NCI-H1436 (cell line): ENCODE measurements around the gene IDNK.
A peak's percentile ranks its signal among the peaks of the same experiment; 100 is the strongest.
"Not testable (repeated sequence)": the region's sequence is repeated elsewhere in the genome, so short reads cannot be mapped to it uniquely, and the experiment has no call there.

Source experiments
- DNase-seq: peaks from one replicate; lab custom pipeline; 2025; lab: John Stamatoyannopoulos, UW

The IDNK gene

DNA sequence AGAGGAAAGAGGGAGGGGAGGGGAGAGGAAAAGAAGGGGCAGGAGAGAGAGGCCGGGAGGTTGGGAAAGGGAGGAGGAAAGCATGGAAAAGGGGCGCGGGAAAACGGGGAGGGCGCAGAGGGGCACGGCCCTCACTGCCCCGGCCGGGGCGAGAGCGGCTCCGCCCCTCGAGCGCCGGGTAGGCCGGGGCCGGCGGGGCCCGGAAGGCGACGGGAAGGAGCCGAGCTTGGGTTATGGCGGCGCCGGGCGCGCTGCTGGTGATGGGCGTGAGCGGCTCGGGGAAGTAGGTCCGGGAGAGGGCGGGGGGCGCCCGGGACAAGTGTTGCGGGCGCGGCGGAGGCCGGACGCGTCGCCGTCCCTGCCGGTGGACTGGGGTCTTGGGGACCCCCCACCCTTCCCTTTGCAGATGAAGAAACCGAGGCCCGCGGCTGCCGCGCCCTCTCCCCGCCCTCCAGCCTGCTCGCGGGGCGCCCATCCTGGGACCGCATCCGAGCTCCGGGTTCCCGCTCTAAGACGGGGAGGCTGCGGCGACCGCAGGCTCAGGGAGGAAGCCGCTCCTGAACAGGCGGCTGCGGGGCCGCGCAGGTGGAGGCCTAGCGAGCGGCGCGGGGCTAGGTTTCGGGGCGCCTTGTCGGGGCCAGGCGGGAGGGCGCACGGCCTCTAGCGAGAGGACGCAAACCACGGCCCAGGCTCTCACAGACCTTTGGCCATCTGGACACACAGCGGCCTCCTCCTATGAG lies at the start of gene IDNK:
Gene IDNK (plus strand): TSS at position 205 of the 740 bp plus-strand sequence. CDS start 29 bp downstream, at position 234.
- peak; percentile 41 for DNase-seq

DNA sequence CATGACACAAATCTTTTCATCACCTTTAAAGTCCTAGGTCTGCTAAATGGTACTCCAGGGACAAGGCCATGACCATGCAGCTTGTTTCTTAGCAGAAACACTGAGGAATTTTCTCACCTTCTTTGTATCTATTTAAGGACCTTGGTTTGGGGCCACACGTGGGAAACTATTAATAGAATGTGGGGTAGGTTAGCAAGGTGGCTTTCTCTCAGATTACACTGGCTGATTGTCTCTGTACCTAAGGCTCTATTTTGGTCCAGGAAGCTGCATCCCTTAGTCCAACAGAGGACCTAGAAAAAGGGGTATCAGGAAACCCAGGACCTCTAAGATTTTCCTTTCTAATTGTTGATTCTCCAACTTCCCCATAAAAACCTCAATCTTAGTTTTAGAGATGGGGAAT lies 48.5 kb upstream of the IDNK start:
- no peak for DNase-seq

DNA sequence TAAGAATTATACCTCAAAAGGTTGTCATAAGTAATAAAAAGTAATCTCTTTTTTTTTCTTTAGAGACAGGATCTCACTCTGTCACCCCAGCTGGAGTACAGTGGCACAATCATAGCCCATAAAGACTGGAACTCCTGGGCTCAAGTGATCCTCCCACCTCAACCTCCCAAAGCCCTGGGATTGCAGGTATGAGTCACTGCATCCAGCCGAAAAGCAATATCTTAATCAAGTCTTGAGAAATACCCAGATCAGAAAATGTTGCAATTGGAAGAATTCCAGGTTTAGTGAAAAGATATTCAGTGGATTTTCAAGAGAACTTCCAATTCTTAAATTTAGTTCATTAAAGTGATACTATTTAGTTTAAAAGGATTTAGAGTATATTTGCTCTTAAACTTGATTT lies 40.9 kb upstream of the IDNK start:
- DNase-seq, result no peak

DNA sequence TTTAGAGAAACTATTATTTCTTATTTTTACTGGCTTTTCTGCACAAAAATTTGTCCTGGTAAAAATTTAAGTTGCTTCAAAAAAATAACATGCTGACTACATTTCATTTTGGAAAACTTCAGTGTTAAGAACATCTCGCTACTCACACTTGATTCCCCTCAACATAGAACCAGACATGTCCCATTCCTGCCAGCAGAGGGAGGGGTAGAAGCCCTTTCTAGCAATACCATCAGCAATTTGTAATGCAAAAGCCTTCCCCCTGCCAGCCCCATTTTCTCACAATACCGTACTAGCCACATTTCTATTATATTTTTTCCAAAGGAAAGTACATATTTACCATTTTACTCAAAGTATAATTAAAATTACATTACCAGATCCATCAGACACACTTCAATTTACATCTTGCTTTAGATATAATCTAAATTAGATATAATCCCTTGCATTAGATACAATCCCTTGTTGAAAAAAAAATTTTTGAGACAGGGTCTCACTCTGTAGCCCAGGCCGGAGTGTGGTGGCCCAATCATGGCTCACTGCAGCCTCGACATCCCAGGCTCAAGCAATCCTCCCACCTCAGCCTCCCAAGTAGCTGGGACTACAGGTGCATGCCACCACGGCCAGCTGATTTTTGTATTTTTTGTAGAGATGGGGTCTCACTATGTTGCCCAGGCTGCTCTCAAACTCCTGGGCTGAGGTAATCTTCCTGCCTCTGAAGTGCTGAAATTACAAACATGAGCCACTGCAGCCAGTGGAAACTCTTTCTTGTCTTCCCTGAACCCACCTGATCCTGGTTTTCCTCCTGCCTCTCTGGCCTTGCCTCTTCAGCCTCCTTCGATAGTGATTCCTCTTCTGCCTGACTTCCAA lies 39.6 kb upstream of the IDNK start:
- peak; percentile 54 for DNase-seq

DNA sequence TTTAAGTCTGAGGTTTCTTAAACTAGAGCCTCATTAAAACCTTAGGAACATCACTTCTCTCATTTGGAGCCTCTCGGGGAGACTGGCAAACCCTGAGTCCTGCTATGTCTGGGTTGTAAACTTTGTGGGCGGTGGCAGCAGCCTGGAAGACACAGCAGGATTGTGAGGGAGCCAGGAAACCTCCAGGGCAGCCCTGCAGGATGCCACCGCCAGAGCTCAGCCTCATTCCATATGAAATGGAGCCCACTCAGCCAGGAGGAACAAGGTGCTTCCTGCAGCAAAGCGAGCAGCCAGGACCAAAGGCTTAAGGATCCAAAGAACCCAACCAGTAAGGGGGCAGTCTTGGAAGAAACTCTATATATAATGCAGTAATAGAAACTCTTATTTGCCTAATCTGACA lies 37.9 kb upstream of the IDNK start:
- no peak for DNase-seq

DNA sequence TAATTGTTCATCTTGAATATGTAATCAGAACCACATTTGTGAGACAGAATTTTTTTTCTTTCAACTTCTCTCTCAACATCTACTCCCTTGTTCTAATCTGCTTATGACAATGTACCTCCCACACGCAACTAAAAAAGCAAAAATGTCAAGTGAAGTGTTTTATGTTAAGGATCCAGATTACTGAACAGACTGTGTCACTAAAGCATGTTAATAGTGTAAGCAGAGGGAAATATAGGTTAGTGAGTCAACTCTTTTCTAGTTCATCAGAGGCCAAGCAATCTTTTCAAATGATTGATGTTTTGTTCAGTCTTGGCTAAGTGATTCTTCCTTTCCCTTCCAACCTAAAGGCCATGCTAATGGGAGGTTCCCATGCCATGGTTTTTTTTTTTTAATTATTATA lies 34.7 kb upstream of the IDNK start:
- DNase-seq, result no peak

DNA sequence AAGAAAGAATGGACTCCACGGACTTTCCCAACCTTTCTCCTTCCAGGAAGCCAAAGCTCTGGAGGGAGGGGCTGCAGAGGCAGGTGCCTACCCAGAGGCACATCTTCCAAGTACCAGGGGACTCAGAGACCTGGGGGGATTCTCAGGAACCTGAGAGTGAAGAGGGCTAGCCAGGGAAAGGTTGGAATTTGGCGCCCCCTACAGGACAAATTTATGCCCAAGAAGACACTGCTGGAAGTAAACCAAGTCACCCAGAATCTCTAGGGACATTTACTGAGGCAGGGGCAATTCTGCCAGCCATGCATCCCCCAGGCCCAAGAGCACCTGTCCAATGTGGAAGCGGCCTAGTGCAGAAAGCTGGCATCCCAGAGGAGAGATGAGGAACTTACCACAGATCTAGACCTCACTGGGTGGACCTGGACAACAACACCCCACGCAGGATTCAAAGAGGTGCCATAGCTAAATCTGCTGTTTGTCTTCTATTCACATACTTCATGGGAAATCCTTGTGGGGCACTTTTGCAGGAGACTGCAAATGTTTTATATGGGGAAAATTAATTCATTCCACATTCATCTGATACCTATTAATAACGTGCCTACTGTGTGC lies 25.9 kb upstream of the IDNK start:
- DNase-seq, result peak; percentile 26

DNA sequence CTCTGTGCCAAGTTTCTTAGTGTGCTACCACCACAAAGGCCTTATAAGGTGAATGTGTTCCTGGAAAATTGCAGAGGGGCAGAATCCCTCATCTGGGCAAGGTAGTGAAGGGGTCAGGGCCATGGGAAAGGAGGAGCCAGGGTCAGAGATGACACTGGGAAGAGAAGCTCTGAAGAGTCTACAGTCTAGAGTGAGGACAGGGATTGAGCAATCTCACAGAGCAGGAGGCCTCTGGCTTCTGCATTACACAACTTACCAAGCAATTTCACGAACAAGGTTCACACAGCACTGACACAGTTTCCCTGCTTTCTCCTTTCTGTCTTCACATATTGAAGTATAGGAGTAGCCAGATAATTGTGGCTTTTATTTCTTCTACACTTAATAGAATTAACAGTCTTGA lies 24.5 kb upstream of the IDNK start:
- no peak for DNase-seq

DNA sequence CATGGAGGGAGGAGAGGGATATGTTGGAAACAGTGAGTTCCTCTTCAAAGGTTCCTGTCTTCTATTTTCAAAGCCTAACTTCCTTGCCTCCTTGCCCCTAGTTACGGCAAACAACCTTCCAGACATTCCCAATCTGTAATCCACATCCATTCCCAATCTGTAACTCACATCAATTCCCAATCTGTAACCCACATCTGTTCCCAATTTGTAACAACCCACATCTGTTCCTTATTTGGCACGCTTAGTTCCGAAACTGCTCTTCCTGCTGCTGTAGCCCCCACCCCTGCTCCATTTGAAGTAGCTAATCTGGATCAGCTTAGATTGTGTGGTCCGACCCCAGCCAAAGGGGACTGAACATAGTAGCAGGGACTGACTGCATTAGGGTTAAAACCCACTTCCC lies 23.9 kb upstream of the IDNK start:
- no peak for DNase-seq

DNA sequence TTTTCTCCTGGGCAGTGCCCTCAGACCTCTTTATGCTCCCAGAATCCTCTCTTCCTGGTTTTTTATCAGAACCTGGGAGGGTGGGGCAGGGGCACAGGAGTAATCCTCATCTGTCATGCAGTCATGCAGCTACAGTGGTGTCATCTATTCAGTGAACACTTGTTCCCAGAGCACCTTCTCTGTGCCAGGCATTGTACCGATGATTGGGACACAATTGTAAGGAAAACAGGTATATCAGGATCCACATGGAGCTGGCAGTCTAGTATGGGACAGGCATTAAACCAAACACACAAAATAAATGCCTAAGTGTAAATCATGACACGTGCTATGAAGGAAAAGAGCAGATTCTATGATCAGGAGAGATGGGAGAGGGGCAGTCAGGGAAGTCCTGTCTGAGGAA lies 21.5 kb upstream of the IDNK start:
- no peak for DNase-seq

DNA sequence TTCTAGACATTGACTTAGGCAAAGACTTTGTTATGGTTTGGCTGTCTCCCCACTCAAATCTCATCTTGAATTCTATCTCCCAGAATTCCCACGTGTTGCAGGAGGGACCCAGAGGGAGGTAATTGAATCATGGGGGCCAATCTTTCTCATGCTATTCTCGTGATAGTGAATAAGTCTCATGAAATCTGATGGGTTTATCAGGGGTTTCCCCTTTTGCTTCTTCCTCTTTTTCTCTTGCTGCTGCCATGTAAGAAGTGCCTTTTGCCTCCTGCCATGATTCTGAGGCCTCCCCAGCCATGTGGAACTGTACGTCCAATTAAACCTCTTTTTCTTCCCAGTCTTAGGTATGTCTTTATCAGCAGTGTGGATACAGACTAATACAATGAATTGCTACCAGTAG lies 15.3 kb upstream of the IDNK start:
- not testable (repeated sequence) for DNase-seq

DNA sequence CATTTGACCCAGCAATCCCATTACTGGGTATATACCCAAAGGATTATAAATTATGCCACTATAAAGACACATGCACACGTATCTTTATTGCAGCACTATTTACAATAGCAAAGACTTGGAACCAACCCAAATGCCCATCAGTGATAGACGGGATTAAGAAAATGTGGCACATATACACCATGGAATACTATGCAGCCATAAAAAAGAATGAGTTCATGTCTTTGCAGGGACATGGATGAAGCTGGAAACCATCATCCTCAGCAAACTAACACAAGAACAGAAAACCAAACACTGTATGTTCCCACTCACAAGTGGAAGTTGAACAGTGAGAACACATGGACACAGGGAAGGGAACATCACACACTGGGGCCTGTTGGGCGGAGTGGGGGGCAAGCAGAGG lies 9.6 kb upstream of the IDNK start:
- not testable (repeated sequence) for DNase-seq

DNA sequence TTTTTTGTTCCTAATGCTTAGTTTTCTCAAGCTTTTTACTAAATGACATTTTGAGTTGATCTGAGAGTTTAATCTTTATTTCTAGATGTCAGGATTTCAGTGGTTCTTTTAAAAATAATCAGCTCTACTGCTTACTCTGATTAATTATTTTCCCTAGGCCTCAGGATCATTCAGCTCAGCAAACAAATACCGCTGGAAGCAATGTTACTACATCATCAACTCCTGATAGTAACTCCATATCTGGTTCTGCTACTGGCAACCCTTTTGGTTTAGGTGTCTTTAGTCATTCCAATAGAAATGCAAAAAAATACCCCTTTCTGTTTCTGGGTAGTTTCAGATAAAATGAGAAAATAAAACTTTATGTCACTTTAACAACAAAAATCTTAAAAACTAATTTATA lies 5.6 kb upstream of the IDNK start:
- no peak for DNase-seq

DNA sequence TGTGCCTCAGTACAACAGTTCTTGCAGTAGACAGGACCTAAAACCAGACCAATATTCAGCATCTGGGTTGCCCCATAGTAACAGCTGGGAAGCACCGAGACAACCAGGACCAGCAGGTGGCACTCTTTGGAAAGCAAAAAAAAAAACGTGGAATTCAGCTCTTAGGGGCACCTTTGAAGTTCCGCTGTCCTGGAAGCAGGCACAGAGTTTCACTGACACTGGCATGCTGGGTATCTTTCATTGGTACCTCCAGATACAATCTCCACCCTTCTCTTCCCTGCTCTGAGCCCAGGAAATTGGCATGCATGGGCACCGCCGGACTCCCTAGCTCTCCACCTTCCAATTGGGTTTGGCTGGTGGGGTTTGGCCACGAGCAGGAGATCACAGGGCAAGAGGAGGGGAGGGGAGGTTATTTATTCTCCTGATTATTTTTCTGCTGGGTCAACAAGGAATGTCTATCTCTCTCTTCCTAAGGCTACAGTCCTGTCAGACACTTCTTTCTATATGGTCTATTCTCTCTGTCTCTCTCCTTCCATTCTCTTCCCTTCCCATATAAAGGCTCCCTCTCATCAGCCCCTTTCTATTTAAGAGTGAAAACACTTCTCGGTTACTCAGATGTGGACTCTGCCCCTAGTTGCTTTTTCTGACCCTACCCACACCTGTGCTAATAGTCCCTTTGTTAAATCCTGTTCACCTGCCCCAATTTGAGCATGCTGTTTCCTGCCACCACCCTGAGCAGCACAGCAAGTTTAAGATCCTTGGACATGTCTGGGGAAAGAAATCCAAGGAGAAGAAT lies 1.9 kb upstream of the IDNK start:
- DNase-seq, result peak; percentile 14

DNA sequence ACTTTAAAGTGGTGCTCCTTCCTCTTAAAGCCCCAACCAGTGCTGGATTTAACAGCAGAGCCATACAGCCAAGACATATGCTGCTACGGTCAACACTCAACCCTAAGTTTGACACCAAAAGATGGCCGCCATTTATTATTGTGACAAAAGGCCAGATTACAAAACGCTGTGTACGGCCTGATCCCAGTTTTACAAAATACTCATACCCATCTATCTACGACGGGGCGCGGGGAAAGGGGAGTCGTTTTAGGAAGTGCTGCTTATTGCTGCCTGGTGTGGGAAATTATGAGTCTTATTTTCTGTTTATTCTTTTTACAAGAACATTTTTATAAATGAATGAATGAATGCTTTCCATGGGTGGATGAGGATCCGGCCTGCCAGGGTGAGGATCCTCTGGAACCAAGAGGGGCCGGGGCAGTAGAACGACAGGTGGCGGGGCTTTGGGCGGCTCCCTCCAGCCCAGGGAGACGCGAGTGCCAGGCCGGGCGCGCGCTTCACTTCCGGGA lies 457 bp upstream of the IDNK start:
- DNase-seq, result peak; percentile 55

DNA sequence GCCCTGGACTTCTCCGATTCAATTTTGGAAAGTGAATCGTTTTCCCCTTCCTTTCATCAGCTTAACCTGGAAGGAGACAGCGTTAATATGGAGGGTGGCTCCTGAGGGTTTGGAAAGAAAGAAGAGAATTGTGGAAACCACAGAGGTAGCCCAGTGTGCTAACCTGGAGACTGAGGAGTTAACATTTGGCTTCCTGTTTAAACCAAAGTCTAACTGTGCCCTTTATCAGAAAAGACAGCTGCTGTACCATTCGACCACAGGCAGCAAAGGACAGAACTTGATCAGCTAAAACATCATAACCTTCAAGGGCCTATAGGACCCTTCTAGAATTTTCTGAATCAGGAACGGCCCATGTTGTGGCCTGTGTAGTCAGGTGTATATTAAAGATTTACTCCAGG lies 735 bp downstream of the IDNK start:
- DNase-seq, result no peak

DNA sequence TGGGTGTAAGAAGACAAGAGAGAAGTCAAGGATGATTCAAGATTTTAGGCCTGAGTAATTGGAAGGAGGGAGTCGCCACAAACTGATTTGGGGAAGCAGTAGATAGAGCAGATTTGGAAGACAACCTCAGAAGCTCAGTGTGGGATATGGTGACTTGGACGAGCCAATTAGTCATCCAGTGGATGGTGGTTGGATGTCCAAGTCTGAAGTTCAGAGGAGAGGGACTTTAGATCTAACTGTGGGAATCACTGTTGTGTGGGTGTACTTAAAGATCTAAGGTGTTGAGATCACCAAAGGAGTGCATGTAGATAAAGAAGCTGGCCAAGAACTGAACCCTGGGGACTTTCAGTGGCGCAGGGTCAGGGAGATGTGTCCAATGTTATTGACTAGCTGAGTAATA lies 2.2 kb downstream of the IDNK start:
- DNase-seq, result no peak

DNA sequence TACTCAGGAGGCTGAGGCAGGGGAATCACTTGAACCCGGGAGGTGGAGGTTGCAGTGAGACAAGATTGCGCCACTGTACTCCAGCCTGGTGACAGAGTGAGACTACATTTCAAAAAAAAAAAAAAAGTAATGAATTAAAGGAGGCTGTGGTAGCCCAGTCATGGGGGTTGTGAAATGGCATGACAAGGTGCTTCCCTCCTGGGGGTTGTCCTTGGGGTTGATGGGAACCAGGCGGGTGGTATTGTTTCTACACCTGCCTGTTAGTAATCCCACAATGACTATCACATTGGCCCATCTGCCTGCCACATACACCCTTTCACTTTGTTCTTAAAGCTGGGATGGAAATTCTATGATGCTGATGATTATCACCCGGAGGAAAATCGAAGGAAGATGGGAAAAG lies 5.6 kb downstream of the IDNK start:
- no peak for DNase-seq

DNA sequence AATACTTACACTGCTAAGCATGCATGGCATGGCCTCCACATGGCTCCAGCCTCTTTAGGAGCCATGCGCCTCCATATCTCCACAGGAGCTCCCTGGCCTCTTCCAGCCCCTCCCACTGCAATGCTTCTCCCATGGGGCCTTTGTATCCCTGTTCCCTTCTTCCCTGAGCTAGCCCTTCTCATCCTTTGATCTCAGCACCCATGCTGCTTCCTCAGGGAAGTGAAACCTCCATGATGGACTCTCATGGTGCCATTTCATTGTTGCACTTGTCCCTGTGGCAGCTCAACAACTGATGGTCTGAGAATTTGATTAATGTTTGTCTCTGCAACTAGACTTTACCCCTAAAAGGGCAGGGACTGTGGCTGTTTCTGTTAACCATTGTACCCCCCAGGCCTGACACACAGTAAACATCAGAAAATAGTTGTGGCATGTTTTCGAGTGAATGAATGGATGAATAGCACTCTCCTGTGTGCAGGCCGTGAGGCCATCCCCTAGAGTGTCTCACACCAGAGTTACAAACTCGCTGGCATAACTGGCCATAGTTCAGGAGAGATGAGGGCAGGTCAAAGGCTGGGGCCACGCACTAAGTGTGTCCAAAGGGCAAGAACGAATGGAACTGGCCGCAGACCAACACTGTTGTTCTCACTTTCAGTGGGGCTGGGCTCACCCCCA lies 6.6 kb downstream of the IDNK start:
- DNase-seq, result no peak

DNA sequence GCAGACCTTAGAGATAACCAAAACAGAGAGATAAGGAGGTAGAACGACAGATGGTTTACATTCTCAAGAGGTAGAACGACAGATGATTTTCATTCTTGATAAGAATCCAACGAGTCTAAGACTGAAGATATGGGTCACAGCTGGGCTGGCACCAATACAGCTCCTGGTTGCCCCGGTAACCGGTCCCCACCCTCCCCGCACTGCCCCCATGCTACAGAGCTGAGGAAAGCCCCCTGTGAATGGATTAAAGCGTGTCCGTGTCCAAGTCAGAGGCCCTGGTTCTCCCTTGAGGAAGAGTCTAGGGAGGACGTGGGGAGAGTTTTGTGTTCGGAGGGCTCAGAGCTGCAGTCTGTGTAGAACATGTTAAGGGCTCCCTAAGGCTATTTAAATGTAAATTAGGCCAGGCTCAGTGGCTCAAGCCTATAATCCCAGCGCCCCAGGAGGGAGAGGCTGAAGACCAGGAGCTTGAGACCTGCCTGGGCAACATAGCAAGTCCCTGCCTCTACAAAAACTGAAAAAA lies 8.1 kb downstream of the IDNK start:
- no peak for DNase-seq

DNA sequence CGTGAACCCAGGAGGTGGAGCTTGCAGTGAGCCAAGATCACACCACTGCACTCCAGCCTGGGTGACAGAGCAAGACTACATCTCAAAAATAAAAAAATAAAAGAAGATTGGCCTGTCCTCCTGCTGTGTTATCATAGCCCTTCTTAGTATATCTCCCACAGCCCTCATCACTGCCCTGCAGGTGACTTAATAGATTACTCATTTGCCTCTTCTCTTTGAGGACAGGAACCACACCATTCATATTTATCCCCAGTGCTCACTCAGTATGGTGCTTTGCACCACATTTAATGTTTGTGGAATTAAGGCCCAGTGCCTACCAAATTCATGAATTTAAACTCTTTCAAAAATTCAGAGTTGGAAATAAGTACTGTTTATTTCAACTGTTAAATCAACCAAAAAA lies 10.3 kb downstream of the IDNK start:
- no peak for DNase-seq
